ENCODE results near the gene HDAC2.

DNA sequence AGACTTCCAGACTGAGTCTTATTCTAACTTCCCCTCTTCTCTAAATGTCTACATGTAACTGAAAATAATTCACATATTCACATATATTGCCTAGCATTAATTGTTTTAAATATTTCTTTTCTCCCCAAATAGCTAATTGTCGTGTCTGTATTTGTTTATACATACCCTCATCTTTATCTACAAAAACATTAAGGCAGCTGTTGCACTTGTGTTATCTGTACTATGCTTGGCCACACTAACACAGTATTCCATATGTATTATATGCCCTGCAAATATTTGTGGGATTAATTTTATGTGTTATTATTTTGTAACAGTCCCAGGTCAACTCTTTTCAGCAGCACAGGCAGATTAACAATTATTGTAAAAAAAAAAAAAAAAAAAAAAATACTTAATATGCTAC is 11.7 kb downstream of the HDAC2 start:
- TF ChIP-seq, protein P1, sequence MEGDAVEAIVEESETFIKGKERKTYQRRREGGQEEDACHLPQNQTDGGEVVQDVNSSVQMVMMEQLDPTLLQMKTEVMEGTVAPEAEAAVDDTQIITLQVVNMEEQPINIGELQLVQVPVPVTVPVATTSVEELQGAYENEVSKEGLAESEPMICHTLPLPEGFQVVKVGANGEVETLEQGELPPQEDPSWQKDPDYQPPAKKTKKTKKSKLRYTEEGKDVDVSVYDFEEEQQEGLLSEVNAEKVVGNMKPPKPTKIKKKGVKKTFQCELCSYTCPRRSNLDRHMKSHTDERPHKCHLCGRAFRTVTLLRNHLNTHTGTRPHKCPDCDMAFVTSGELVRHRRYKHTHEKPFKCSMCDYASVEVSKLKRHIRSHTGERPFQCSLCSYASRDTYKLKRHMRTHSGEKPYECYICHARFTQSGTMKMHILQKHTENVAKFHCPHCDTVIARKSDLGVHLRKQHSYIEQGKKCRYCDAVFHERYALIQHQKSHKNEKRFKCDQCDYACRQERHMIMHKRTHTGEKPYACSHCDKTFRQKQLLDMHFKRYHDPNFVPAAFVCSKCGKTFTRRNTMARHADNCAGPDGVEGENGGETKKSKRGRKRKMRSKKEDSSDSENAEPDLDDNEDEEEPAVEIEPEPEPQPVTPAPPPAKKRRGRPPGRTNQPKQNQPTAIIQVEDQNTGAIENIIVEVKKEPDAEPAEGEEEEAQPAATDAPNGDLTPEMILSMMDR (IDR thresholded peaks at IDR 0.05) = no peak
- no peak for TF ChIP-seq POLR2A (IDR thresholded peaks at IDR 0.05)
- no peak for TF ChIP-seq POLR2AphosphoS5 (IDR thresholded peaks at IDR 0.05; ENCODE audit: insufficient read depth in 1 of 2, low read depth in 1 of 2)
